ENCODE measurements around the gene KPNB1. TPM values are rescaled to one million over a fixed set of nuclear protein-coding genes. Genes with fewer than 3 reads are reported as not detected.

The KPNB1 gene
- polyA plus RNA-seq, 12 donors, result 81.8 to 666 (median 173) TPM

DNA sequence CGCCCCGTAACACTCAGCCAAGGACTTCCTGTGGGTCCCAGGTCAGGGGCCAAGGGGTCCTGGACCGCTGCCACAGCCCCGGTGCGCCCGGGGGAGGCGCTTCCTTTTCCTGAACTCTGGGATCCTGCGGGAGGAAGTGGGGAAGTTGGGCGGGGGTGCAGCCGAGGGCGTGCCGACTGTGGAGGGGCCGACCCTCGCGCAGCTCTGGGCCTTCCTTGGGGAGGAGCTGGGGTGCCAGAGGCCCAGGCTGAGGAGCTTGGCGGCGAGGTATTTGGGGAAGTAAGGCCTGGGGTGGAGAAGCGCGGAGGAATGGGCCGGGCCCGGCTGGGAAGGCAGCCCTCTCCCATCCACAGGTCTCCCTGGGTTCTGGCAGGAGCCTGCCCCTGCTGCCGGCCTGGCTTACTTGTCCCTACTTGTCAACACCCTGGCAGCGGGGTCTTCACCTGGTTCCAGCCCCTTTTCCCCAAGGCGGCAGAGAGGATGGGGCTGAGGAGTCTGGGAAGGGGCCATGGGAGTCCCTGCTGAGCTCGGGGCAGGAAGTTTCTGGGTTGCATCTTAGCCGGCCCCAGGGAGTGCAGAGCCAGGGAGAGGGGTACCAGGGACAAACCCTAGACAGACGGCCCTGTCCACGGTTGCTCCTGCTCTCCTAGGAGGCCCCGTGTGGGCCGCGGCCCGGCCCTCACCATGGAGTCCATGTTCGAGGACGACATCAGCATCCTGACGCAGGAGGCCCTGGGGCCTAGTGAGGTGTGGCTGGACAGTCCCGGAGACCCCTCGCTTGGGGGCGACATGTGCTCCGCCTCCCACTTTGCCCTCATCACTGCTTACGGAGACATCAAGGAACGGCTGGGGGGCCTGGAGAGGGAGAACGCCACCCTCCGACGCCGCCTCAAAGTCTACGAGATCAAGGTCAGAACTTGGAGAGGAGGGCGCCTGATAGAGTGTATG is 46.0 kb downstream of the KPNB1 start:
- DNase-seq, result peak; percentile 40

DNA sequence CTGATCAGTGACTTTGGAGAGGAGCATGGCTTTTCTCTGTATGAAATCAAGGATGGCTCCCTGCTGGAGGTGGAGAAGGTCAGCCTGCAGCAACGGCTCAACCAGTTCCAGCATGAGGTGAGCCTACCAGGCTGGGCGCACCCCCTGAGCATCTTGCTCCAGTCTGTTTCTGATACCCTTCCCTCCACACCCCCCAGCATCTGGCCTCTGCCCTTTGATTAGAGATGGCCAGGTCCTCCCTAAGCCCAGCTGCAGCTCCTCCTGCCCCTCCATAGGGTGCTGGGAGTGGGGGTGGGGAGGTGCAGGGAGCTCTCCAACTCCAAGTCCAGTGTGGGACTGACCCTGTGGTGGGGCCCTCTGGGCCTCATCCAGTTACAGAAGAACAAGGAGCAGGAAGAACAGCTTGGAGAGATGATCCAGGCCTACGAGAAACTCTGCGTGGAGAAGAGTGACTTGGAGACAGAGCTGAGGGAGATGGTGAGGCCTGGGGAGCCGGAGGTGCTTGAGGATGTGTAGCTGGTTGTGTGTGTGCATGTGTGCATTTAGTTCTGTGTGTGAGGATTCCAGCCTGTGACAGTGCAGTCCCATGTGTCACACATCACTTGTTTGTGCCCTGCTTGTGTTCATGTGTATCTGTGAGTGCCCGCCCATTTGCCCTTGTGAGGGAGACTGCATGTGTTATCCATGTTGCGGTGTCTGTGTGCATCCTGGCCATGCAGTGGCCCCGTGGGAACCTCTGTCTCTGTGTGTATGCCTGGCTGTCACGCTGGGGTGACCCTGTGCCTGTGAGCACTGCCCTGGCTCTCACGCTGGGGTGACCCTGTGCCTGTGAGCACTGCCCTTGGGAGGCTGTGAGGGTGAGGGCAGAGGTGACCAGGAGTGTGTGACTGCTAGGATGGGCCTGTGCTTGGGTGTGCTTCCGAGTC is 47.3 kb downstream of the KPNB1 start:
- DNase-seq, result no peak

DNA sequence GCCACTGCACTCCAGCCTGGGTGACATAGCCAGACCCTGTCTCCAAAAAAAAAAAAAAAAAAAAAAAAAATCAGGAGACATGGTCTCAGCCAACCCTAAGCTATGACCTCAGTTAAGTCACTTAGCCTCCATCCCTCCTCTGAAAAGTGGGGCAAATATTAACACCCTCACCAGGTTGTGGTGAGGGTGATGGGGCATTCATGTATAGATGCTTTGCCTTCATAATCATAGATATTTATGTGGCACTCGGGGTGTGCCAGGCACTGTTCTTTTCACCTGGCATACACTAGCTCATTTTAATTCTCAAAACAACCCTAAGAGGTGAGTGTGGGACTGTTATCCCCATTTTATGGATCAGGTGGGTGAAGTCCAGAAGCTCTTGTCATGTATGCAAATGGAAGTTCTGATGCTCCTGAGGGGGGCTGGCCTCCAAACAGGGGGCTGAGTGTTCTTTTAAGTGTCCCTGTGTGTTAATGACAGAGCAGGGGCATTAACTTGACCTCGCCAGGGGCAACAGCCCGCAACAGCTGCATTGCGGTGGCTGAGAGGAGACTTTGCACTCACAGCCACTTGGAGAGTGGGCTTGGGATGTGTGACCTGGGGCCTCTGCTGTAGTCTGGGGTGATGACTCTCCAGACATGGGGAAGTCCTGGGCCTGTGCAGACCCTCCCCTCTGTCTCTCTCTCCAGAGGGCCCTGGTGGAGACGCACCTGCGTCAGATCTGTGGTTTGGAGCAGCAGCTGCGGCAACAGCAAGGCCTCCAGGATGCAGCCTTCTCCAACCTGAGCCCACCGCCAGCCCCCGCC is 48.4 kb downstream of the KPNB1 start:
- DNase-seq, result no peak

- no peak for DNase-seq
Observed at GRCh38 chr17:47698749-47699535, 49.2 kb downstream of the KPNB1 start.

GRCh38 chr17:47699536-47699840 is 49.8 kb downstream of the KPNB1 start:
- no peak for DNase-seq

- no peak for DNase-seq
Observed at GRCh38 chr17:47700471-47701449, 51.0 kb downstream of the KPNB1 start.

- no peak for DNase-seq
Observed at GRCh38 chr17:47701608-47702007, 51.9 kb downstream of the KPNB1 start.

- no peak for DNase-seq
Observed at GRCh38 chr17:47702391-47702995, 52.8 kb downstream of the KPNB1 start.

GRCh38 chr17:47703191-47703591 is 53.5 kb downstream of the KPNB1 start:
- DNase-seq, result no peak

GRCh38 chr17:47703671-47704070 is 54.0 kb downstream of the KPNB1 start:
- no peak for DNase-seq

GRCh38 chr17:47704116-47704515 is 54.4 kb downstream of the KPNB1 start:
- DNase-seq, result no peak

DNA sequence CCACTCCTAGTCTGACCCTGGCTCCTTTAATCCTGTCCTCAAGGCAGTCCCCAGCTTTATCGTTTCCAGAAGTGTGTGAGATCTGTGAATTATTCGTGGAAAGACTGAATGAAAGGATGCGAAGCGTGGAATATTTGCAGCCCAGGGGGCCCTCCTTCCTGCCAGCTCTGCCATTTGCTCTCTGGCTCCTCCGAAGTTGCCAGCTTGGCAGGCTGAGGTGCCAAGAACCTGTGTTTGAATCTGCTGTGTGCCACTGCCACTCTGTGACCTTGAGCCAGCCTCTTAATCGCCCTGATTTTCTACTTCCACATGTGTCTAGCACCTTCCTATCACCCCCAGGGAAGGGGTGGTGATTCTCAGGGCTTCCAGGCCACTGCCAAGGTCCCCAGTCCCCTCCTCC is 55.0 kb downstream of the KPNB1 start:
- no peak for DNase-seq

GRCh38 chr17:47705536-47706530 is 56.1 kb downstream of the KPNB1 start:
- DNase-seq, result no peak

- no peak for DNase-seq
Observed at GRCh38 chr17:47707056-47707804, 57.5 kb downstream of the KPNB1 start.

DNA sequence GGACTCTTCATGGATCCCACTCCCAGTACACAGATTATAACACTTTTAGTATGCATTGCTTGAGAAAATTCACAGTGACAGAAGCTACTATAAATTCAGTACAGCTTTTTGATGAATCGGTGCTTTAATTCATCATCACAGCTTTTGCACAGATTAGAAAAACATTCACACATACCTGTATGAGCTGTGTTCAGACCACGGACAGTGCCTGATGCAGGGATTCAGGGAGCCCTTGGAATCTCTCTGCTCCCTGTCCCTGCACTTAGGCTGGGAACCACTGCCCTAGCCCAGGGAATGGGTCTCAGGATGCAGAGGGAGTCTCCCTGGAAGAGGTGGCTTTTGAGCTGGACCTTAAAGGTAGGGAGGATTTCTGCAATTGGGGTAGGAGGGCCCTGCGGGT is 58.2 kb downstream of the KPNB1 start:
- no peak for DNase-seq

- no peak for DNase-seq
Observed at GRCh38 chr17:47708312-47708863, 58.7 kb downstream of the KPNB1 start.
